ENCODE data around the gene PTGER3.

The PTGER3 gene

GRCh38 chr1:71049951-71050598 lies 2.5 kb upstream of the PTGER3 start:
- DNase-seq, result peak; percentile 60

- no peak for DNase-seq
Observed at GRCh38 chr1:71046891-71047634, 553 bp downstream of the PTGER3 start.

GRCh38 chr1:71045463-71046028 lies 2.1 kb downstream of the PTGER3 start:
- DNase-seq, result no peak

GRCh38 chr1:71044833-71045232 lies 2.8 kb downstream of the PTGER3 start:
- DNase-seq, result no peak

GRCh38 chr1:71043065-71043464 lies 4.6 kb downstream of the PTGER3 start:
- no peak for DNase-seq

GRCh38 chr1:71041806-71042205 lies 5.8 kb downstream of the PTGER3 start:
- DNase-seq, result no peak

- no peak for DNase-seq
Observed at GRCh38 chr1:71039661-71040262, 7.9 kb downstream of the PTGER3 start.

GRCh38 chr1:71038942-71039341 lies 8.7 kb downstream of the PTGER3 start:
- no peak for DNase-seq

- DNase-seq, result no peak
Observed at GRCh38 chr1:71037829-71038620, 9.6 kb downstream of the PTGER3 start.

GRCh38 chr1:71037066-71037465 lies 10.6 kb downstream of the PTGER3 start:
- no peak for DNase-seq

- no peak for DNase-seq
Observed at GRCh38 chr1:71033136-71033535, 14.5 kb downstream of the PTGER3 start.

- DNase-seq, result no peak
Observed at GRCh38 chr1:71031426-71031825, 16.2 kb downstream of the PTGER3 start.

- no peak for DNase-seq
Observed at GRCh38 chr1:71030026-71030425, 17.6 kb downstream of the PTGER3 start.

GRCh38 chr1:71028981-71029380 lies 18.6 kb downstream of the PTGER3 start:
- no peak for DNase-seq

GRCh38 chr1:71027991-71028390 lies 19.6 kb downstream of the PTGER3 start:
- no peak for DNase-seq

- DNase-seq, result no peak
Observed at GRCh38 chr1:71026093-71026492, 21.5 kb downstream of the PTGER3 start.

GRCh38 chr1:71023515-71023914 lies 24.1 kb downstream of the PTGER3 start:
- no peak for DNase-seq

GRCh38 chr1:71019233-71019969 lies 28.2 kb downstream of the PTGER3 start:
- DNase-seq, result no peak

GRCh38 chr1:71018791-71019190 lies 28.8 kb downstream of the PTGER3 start:
- no peak for DNase-seq

- no peak for DNase-seq
Observed at GRCh38 chr1:71015745-71016144, 31.9 kb downstream of the PTGER3 start.

GRCh38 chr1:71014178-71014579 lies 33.4 kb downstream of the PTGER3 start:
- DNase-seq, result no peak

All from NCI-H1417 treated with DMSO at 0.1 percent for 48 hours (cell line).